ENCODE results near the gene SNAP29. TPM values are rescaled to one million over a fixed set of nuclear protein-coding genes. Genes with fewer than 3 reads are reported as not detected.

SNAP29 gene
- total and polyA plus RNA-seq, 9 of the 15 experiments (the other 6 are each of a cell fraction or from before 2014, with no cell fraction given): 19.5 to 250 (median 75.9) TPM

GRCh38 chr22:20819471-20819870, 39.3 kb upstream of the SNAP29 start (continued):
- TF ChIP-seq CHAMP1 (IDR thresholded peaks at IDR 0.05) (no peak), TOE1 (IDR thresholded peaks at IDR 0.05; ENCODE audit: borderline replicate concordance) (no peak), TOE1 (CRISPR knock-in tag; IDR thresholded peaks at IDR 0.05; ENCODE audit: borderline replicate concordance, low read depth) (no peak), ARID3A (IDR thresholded peaks at IDR 0.05; ENCODE audit: borderline replicate concordance, low read depth, low read length) (no peak), NCOA2 (IDR thresholded peaks at IDR 0.05; ENCODE audit: partially characterized antibody in 2 of 2) (no peak), TBP (optimal IDR thresholded peaks at IDR 0.05; ENCODE audit: low read depth, low read length) (no peak), MLX (CRISPR knock-in tag; conservative IDR thresholded peaks at IDR 0.05) (0 out of 4 replicates have a peak, but pooled peaks of 1 of the 2 experiments have one; percentile 5), USF2 (CRISPR knock-in tag; IDR thresholded peaks at IDR 0.05) (no peak), USF1 (CRISPR knock-in tag; IDR thresholded peaks at IDR 0.05) (no peak), SREBF2 (CRISPR knock-in tag; IDR thresholded peaks at IDR 0.05) (no peak), ZNF695 (CRISPR knock-in tag; IDR thresholded peaks at IDR 0.05) (no peak), TCF7L2 (IDR thresholded peaks at IDR 0.05; ENCODE audit: low read depth, low read length) (no peak), SP1 (CRISPR knock-in tag; IDR thresholded peaks at IDR 0.05) (no peak), ZNF592 (IDR thresholded peaks at IDR 0.05) (no peak), ZNF316 (IDR thresholded peaks at IDR 0.05) (no peak)
- TF ChIP-seq, protein P1, sequence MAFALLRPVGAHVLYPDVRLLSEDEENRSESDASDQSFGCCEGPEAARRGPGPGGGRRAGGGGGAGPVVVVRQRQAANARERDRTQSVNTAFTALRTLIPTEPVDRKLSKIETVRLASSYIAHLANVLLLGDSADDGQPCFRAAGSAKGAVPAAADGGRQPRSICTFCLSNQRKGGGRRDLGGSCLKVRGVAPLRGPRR (CRISPR knock-in tag; IDR thresholded peaks at IDR 0.05): no peak
